Spleen (tissue), 11 donors: ENCODE results near the gene MMP15. TPM values are rescaled to one million over a fixed set of nuclear protein-coding genes. Genes with fewer than 3 reads are reported as not detected.
A peak's percentile ranks its signal among the peaks of the same experiment; 100 is the strongest.

Experiments used
- DNase-seq: peaks from one replicate; pipeline ENCODE4 v3.0.0-alpha.2; 2020
- H3K27ac ChIP-seq, 8 donors: fragments of 200-600 bp; sonication (generic) in 7 of 8; 1 replicate in 4 of 8; 2 replicates in 4 of 8; pipeline versions ENCODE4 v1.5.0 to v1.8.0; 2016 to 2021; ENCODE audit warnings: inconsistent platforms in 4 of 8, mild to moderate bottlenecking in 4 of 8, moderate library complexity in 1 of 8
- H3K27me3 ChIP-seq, 7 donors: fragments of 200-600 bp; sonication (generic) in 6 of 7; replicated peaks in 1 of 7; 1 replicate in 4 of 7; 2 replicates in 3 of 7; pipeline versions ENCODE4 v1.5.0 to v1.8.0; 2016 to 2021; ENCODE audit warnings: inconsistent platforms in 3 of 7, mild to moderate bottlenecking in 1 of 7
- H3K36me3 ChIP-seq, 6 donors: fragments of 200-600 bp; sonication (generic) in 5 of 6; 1 replicate in 4 of 6; 2 replicates in 2 of 6; pipeline versions ENCODE4 v1.5.0 to v1.8.0; 2016 to 2021; ENCODE audit warnings: inconsistent platforms in 2 of 6
- H3K4me1 ChIP-seq, 6 donors: fragments of 200-600 bp; sonication (generic) in 5 of 6; 1 replicate in 3 of 6; 2 replicates in 3 of 6; pipeline versions ENCODE4 v1.5.0 to v1.8.0; 2016 to 2021; ENCODE audit warnings: inconsistent platforms in 3 of 6
- H3K4me3 ChIP-seq, 8 donors: fragments of 200-600 bp; sonication (generic) in 7 of 8; 1 replicate in 4 of 8; 2 replicates in 4 of 8; pipeline versions ENCODE4 v1.5.0 to v1.8.0; 2016 to 2021; ENCODE audit warnings: inconsistent platforms in 4 of 8, mild to moderate bottlenecking in 4 of 8, moderate library complexity in 2 of 8
- H3K9me3 ChIP-seq, 8 donors: fragments of 200-600 bp; sonication (generic) in 7 of 8; 1 replicate in 4 of 8; 2 replicates in 4 of 8; pipeline versions ENCODE4 v1.5.0 to v1.8.0; 2016 to 2021; ENCODE audit warnings: inconsistent platforms in 4 of 8
- CTCF ChIP-seq, 11 experiments: fragments of 200-600 bp in 7 of 11; fragments of 450-650 bp in 4 of 11; sonication (generic) in 4 of 11; IDR thresholded peaks in 8 of 11; conservative IDR thresholded peaks in 3 of 11; 1 replicate in 7 of 11; 2 replicates in 4 of 11; pipeline versions ENCODE4 v1.4.0 to v1.8.0; 2016 to 2021; ENCODE audit warnings: antibody characterized with exemption in 11 of 11, inconsistent platforms in 4 of 11, mild to moderate bottlenecking in 1 of 11
- POLR2A ChIP-seq, 3 donors: fragments of 450-650 bp; IDR thresholded peaks; one replicate each; pipeline ENCODE4 v1.5.1; 2017; ENCODE audit warnings: antibody characterized with exemption in 3 of 3, mild to moderate bottlenecking in 1 of 3
- POLR2AphosphoS5 ChIP-seq, 3 donors: sonication (generic); formaldehyde crosslinking; IDR thresholded peaks; one replicate each; pipeline ENCODE4 v1.5.1; 2017; ENCODE audit warnings: antibody characterized with exemption in 3 of 3
- WGBS, 5 donors: extraction: QIAGEN DNeasy Blood & Tissue Kit in 3 of 5; methylation state at CpG; one replicate each; pipeline versions ENCODE4 v1.1.5 to v1.1.7; 2013 to 2018; 5-methylcytosine and 5-hydroxymethylcytosine counted together
- intact Hi-C: fragments of 100-400 bp; cut with DNase I; formaldehyde crosslinking; loops from one replicate; pipeline ENCODE4 v1.15.0; 2023; ENCODE audit warnings: low total_unique reads
- polyA plus RNA-seq, 3 donors: library from polyadenylated mRNA; stranded (reverse); fragments of 200-250 nt; gene quantifications; one replicate each; pipeline ENCODE4 v1.2.1, GENCODE V29; 2013
- total RNA-seq, 7 donors: library from RNA; depleted of rRNA in 3 of 7; stranded (reverse); fragments of >200 nt in 3 of 7; fragmentation: NEBNext Ultra II Directional in 4 of 7; extraction: Animal tissue kit (Norgen Biotek cat#: 25700) in 4 of 7; gene quantifications; one replicate each; pipeline versions ENCODE4 v1.1.0 to v1.2.1, GENCODE V29; 2016 to 2021
- donor health status: healthy with polysubstance abuse.
- donor health status: DM: no; HTN: no; CAD: no; lungs with moderate emphysema.
- donor health status: DM: no; HTN: no; CAD: no.
- donor health status: Bipolar disorder and iron deficiency.
- donor health status: healthy.
- donor health status: DM: no; HTN: no; CAD: no.
- donor health status: DM: yes; HTN: yes; CAD: no.

MMP15 gene
- total and polyA plus RNA-seq, 10 donors, result 2.3 to 24.2 (median 14.0) TPM

GRCh38 chr16:57984443-57985203 is 40.9 kb upstream of the MMP15 start:
- Histone ChIP-seq H3K9me3 (no peaks in the 10 kb centered on the region), H3K4me1 (peaks cover 5 to 24% (median 18%) of the 10 kb centered on the region in 6 donors), H3K27ac (peak overlapping the region in 4 of 8 donors; percentile 49 to 65 (median 60)), H3K36me3 (no peaks in the 10 kb centered on the region), H3K27me3 (peaks cover 0 to 24% (median 0%) of the 10 kb centered on the region in 7 donors), H3K4me3 (peak overlapping the region; percentile 36 to 74 (median 56))
- intact Hi-C loops, result no loop called here
- TF ChIP-seq CTCF (IDR thresholded peaks at IDR 0.05 in 8 of 11, conservative IDR thresholded peaks at IDR 0.05 in 3 of 11) (peak in 1 of 11 experiments; percentile 9), POLR2AphosphoS5 (IDR thresholded peaks at IDR 0.05) (peak; percentile 11 to 65 (median 42)), POLR2A (IDR thresholded peaks at IDR 0.05) (no peak)
- WGBS, 5 donors, result 8 to 19% (median 11%) methylated on average over 28 to 64 of the region's 64 CpGs
- peak; percentile 95 for DNase-seq

- Histone ChIP-seq H3K27me3 (peaks cover 0 to 24% (median 0%) of the 10 kb centered on the region in 7 donors), H3K4me3 (peak overlapping the region; percentile 36 to 74 (median 56)), H3K36me3 (no peaks in the 10 kb centered on the region), H3K27ac (peak overlapping the region in 4 of 8 donors; percentile 49 to 65 (median 60)), H3K4me1 (peaks cover 5 to 24% (median 18%) of the 10 kb centered on the region in 6 donors), H3K9me3 (no peaks in the 10 kb centered on the region)
- WGBS, 5 donors, result 22 to 45% (median 29%) methylated on average over 35 to 62 of the region's 62 CpGs
- DNase-seq, result peak; percentile 75
- no peak for TF ChIP-seq CTCF (IDR thresholded peaks at IDR 0.05 in 8 of 11, conservative IDR thresholded peaks at IDR 0.05 in 3 of 11)
- TF ChIP-seq POLR2AphosphoS5 (IDR thresholded peaks at IDR 0.05), result no peak
- TF ChIP-seq POLR2A (IDR thresholded peaks at IDR 0.05), result no peak
- intact Hi-C loops, result no loop called here
Measured at GRCh38 chr16:57985204-57986181, 40.1 kb upstream of the MMP15 start.

GRCh38 chr16:57986196-57986595 is 39.4 kb upstream of the MMP15 start:
- no peaks in the 10 kb centered on the region for H3K9me3 ChIP-seq
- H3K4me3 ChIP-seq, result no peak overlapping the region
- WGBS, 5 donors, result 72 to 78% (median 75%) methylated on average over 9 of the region's 9 CpGs
- DNase-seq, result peak; percentile 15
- no peaks in the 10 kb centered on the region for H3K36me3 ChIP-seq
- H3K27me3 ChIP-seq, result peaks cover 0 to 24% (median 0%) of the 10 kb centered on the region in 7 donors
- peaks cover 5 to 24% (median 18%) of the 10 kb centered on the region in 6 donors for H3K4me1 ChIP-seq
- no peak for TF ChIP-seq CTCF (IDR thresholded peaks at IDR 0.05 in 8 of 11, conservative IDR thresholded peaks at IDR 0.05 in 3 of 11)
- no peak for TF ChIP-seq POLR2A (IDR thresholded peaks at IDR 0.05)
- TF ChIP-seq POLR2AphosphoS5 (IDR thresholded peaks at IDR 0.05), result no peak
- intact Hi-C loops, result no loop called here
- no peak overlapping the region for H3K27ac ChIP-seq
